ENCODE results near the gene PGLYRP4.

Gene PGLYRP4

GRCh38 chr1:153389973-153390879 is 41.6 kb upstream of the PGLYRP4 start:
- no peak overlapping the region for H3K4me3 ChIP-seq (ENCODE audit: low read length)
- no peaks in the 10 kb centered on the region for H3K36me3 ChIP-seq (ENCODE audit: control insufficient read depth, insufficient read depth, low read length)
- H3K9ac ChIP-seq (ENCODE audit: low read length): no peak overlapping the region
- no peaks in the 10 kb centered on the region for H3K4me1 ChIP-seq (ENCODE audit: control insufficient read depth, insufficient read depth, low read length)
- H3K27ac ChIP-seq (ENCODE audit: low read depth, low read length): no peak overlapping the region
- no peaks in the 10 kb centered on the region for H3K27me3 ChIP-seq (ENCODE audit: control insufficient read depth, insufficient read depth, low read length)

DNA sequence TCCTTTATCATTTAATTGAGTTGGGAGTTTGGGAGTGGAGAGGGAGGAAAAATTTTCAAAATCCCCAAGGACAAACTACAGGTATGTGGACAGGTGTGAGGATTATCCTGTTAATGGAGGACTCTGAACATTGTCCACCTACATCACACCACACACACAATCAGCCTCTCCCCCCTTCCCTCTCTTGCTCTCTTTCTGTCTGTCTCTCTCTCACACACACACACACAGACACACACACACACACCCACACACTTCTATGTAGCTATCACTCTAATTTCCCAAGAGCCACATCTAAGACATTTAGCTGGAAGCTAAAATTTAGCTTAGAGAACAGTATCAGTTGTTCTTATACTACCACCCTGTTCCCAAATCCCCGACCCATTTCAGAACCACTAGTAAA is 40.8 kb upstream of the PGLYRP4 start:
- Histone ChIP-seq H3K36me3 (ENCODE audit: control insufficient read depth, insufficient read depth, low read length) (no peaks in the 10 kb centered on the region), H3K27me3 (ENCODE audit: control insufficient read depth, insufficient read depth, low read length) (no peaks in the 10 kb centered on the region), H3K27ac (ENCODE audit: low read depth, low read length) (no peak overlapping the region), H3K9ac (ENCODE audit: low read length) (no peak overlapping the region), H3K4me3 (ENCODE audit: low read length) (no peak overlapping the region), H3K4me1 (ENCODE audit: control insufficient read depth, insufficient read depth, low read length) (no peaks in the 10 kb centered on the region)

DNA sequence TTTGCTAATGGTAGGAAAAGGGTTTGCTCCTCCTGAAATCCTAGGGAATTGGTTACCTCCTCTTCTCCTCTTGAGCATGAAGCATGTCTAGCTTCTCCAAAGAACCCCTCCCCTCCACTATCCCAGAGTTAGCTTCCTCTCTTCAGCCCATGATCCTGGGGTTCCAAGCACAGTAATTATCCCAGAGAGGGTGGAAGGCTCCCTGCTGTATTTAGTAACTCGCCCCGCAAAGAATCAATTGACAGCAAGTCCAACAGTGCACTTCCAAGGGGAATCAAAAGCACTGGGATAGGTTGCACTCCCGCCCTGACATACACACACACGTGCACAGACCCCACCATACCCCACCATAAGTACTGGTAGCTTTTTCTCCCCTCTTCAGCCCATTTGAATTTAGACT is 39.1 kb upstream of the PGLYRP4 start:
- Histone ChIP-seq H3K27ac (ENCODE audit: low read depth, low read length) (no peak overlapping the region), H3K4me3 (ENCODE audit: low read length) (no peak overlapping the region), H3K9ac (ENCODE audit: low read length) (no peak overlapping the region), H3K4me1 (ENCODE audit: control insufficient read depth, insufficient read depth, low read length) (no peaks in the 10 kb centered on the region), H3K27me3 (ENCODE audit: control insufficient read depth, insufficient read depth, low read length) (peaks cover 2% of the 10 kb centered on the region), H3K36me3 (ENCODE audit: control insufficient read depth, insufficient read depth, low read length) (no peaks in the 10 kb centered on the region)

DNA sequence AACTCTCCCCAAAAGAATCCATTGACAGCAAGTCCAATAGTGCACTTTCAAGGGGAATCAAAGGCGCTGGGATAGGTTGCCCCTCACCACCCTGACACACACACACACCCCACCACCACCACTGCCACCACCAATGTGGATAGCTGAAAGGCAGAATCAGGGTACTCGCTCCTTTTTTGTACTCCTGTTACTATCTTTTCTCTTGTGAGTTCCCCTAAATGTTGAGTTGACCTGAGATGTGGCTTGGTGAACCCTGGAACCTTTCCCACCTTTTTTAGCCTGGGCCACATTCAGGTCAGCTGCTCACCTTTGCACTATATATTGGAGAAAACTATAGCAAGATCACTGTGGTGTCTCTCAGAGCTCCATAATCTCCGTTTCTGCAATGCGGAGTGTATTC is 38.4 kb upstream of the PGLYRP4 start:
- no peak overlapping the region for H3K27ac ChIP-seq (ENCODE audit: low read depth, low read length)
- H3K9ac ChIP-seq (ENCODE audit: low read length): no peak overlapping the region
- H3K36me3 ChIP-seq (ENCODE audit: control insufficient read depth, insufficient read depth, low read length): no peaks in the 10 kb centered on the region
- H3K4me3 ChIP-seq (ENCODE audit: low read length): no peak overlapping the region
- H3K27me3 ChIP-seq (ENCODE audit: control insufficient read depth, insufficient read depth, low read length): peaks cover 2% of the 10 kb centered on the region
- H3K4me1 ChIP-seq (ENCODE audit: control insufficient read depth, insufficient read depth, low read length): no peaks in the 10 kb centered on the region

- H3K27ac ChIP-seq (ENCODE audit: low read depth, low read length): no peak overlapping the region
- no peak overlapping the region for H3K4me3 ChIP-seq (ENCODE audit: low read length)
These were observed 37.9 kb upstream of the PGLYRP4 start for GRCh38 chr1:153386500-153386901.

DNA sequence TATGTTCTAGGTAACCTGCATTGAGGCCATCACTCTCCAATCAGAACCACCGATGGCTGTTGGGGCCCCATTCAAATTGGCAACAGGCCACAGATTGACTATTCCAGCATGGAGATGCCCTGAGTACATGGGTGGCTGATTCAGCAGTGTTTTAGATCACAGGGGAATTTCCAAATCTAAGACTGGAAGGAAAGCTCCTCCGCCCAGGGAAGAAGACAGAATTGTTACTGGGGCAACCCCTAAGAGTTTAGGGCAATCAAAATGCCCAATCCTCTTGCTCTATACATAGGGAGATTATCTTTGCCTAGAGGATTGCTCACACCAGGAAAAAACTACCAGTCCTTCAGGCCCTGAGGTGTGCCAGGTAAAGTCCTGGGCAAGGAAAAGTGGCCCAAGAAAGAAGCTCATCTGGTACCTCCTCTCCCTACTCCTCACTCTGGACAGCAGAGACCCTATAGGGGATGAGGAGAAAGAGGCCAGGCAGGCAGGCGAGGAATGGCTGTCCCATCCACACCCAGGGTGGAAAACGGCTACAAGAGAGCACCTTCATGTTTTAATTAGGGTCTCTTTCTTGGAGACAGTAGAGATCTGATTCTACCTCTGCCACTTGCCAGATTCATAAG is 36.4 kb upstream of the PGLYRP4 start:
- peaks cover 2% of the 10 kb centered on the region for H3K27me3 ChIP-seq (ENCODE audit: control insufficient read depth, insufficient read depth, low read length)
- H3K9ac ChIP-seq (ENCODE audit: low read length): no peak overlapping the region
- H3K36me3 ChIP-seq (ENCODE audit: control insufficient read depth, insufficient read depth, low read length): no peaks in the 10 kb centered on the region
- no peak overlapping the region for H3K4me3 ChIP-seq (ENCODE audit: low read length)
- no peak overlapping the region for H3K27ac ChIP-seq (ENCODE audit: low read depth, low read length)
- H3K4me1 ChIP-seq (ENCODE audit: control insufficient read depth, insufficient read depth, low read length): no peaks in the 10 kb centered on the region

More at GRCh38 chr1:153386500-153386901, 37.9 kb upstream of the PGLYRP4 start:
- H3K27me3 ChIP-seq (ENCODE audit: control insufficient read depth, insufficient read depth, low read length): peaks cover 2% of the 10 kb centered on the region
- H3K36me3 ChIP-seq (ENCODE audit: control insufficient read depth, insufficient read depth, low read length): no peaks in the 10 kb centered on the region
- H3K9ac ChIP-seq (ENCODE audit: low read length): no peak overlapping the region
- no peaks in the 10 kb centered on the region for H3K4me1 ChIP-seq (ENCODE audit: control insufficient read depth, insufficient read depth, low read length)

DNA sequence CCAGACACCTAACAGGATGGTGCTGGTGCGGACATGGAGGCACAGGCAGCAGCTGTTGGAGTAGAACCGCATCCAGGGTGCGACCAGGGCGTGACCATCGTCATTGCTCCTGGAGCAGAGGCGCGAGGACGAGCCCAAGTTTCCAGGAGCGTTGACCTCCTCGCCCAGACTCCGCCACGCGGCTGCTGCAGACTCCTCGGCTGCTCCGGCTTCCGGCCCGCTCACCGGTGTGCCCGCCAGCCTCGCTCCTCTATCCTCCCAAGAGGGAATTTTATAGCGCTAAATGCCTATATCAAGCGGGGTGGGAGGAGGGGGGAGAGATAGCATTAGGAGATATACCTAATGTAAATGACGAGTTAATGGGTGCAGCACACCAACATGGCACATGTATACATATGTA is 32.1 kb upstream of the PGLYRP4 start:
- Histone ChIP-seq H3K27me3 (ENCODE audit: control insufficient read depth, insufficient read depth, low read length) (peaks cover 2% of the 10 kb centered on the region), H3K9ac (ENCODE audit: low read length) (no peak overlapping the region), H3K4me1 (ENCODE audit: control insufficient read depth, insufficient read depth, low read length) (no peaks in the 10 kb centered on the region), H3K4me3 (ENCODE audit: low read length) (no peak overlapping the region), H3K27ac (ENCODE audit: low read depth, low read length) (no peak overlapping the region), H3K36me3 (ENCODE audit: control insufficient read depth, insufficient read depth, low read length) (no peaks in the 10 kb centered on the region)

- no peak overlapping the region for H3K9ac ChIP-seq (ENCODE audit: low read length)
These were observed 30.9 kb upstream of the PGLYRP4 start for GRCh38 chr1:153379591-153379990.

DNA sequence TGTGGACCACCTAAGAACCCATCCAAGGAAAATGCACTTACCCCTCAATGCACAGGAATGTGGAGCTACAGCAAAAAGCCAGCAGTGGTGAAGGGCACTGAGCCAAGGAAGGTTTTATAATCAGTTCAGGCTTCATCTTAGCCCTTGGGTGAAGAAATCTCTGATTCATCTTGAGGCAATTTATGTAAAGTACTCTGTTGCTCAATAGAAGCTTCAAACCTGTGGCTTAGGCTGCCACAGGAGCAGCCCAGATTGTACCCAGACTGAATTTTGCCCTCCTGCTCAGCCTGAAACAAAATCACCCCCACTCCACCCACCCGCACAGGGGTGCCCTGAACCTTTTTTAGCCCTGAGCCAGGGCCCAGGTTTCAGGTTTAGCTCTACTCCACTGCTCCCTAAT is 26.9 kb upstream of the PGLYRP4 start, which contains the start of gene S100A12:
TSS of gene S100A12 (minus strand) at position 111 of the 400 bp plus-strand sequence. CDS start 1,029 bp downstream, outside the sequence.
- Histone ChIP-seq H3K27ac (ENCODE audit: low read depth, low read length) (no peak within 1 kb of the TSS), H3K9ac (ENCODE audit: low read length) (no peak within 1 kb of the TSS), H3K4me3 (ENCODE audit: low read length) (no peak within 1 kb of the TSS), H3K36me3 (ENCODE audit: control insufficient read depth, insufficient read depth, low read length) (no peaks in the 10 kb centered on the region), H3K27me3 (ENCODE audit: control insufficient read depth, insufficient read depth, low read length) (no peaks in the 10 kb centered on the region), H3K4me1 (ENCODE audit: control insufficient read depth, insufficient read depth, low read length) (no peaks in the 10 kb centered on the region)

More at GRCh38 chr1:153379591-153379990, 30.9 kb upstream of the PGLYRP4 start:
- no peak overlapping the region for H3K27ac ChIP-seq (ENCODE audit: low read depth, low read length)
- no peak overlapping the region for H3K4me3 ChIP-seq (ENCODE audit: low read length)
- peaks cover 2% of the 10 kb centered on the region for H3K27me3 ChIP-seq (ENCODE audit: control insufficient read depth, insufficient read depth, low read length)
- H3K4me1 ChIP-seq (ENCODE audit: control insufficient read depth, insufficient read depth, low read length): no peaks in the 10 kb centered on the region
- no peaks in the 10 kb centered on the region for H3K36me3 ChIP-seq (ENCODE audit: control insufficient read depth, insufficient read depth, low read length)

DNA sequence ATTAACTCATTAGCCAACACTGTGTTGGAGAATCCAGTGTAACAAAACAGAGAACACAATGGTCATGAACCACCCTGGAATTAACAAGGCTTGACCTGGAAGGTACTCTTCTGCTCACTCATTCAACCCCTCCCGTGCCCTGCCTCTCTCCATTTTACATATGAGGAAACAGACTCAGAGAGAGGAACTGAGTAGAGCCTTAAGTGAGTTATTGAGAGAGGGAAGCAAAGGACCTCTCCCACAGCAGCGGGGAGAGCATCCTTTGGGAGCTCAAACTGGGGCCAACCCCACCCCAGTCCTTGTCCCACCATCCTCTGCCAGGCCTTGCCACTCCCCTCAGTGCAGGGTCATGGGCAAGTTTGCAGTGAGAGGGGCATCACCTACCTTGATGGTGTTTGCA is 25.4 kb upstream of the PGLYRP4 start:
- H3K9ac ChIP-seq (ENCODE audit: low read length): no peak overlapping the region
- H3K27ac ChIP-seq (ENCODE audit: low read depth, low read length): no peak overlapping the region
- no peaks in the 10 kb centered on the region for H3K27me3 ChIP-seq (ENCODE audit: control insufficient read depth, insufficient read depth, low read length)
- H3K4me1 ChIP-seq (ENCODE audit: control insufficient read depth, insufficient read depth, low read length): no peaks in the 10 kb centered on the region
- H3K36me3 ChIP-seq (ENCODE audit: control insufficient read depth, insufficient read depth, low read length): no peaks in the 10 kb centered on the region
- H3K4me3 ChIP-seq (ENCODE audit: low read length): no peak overlapping the region

GRCh38 chr1:153372571-153372970 is 23.9 kb upstream of the PGLYRP4 start:
- H3K27ac ChIP-seq (ENCODE audit: low read depth, low read length): no peak overlapping the region
- no peak overlapping the region for H3K9ac ChIP-seq (ENCODE audit: low read length)
- no peaks in the 10 kb centered on the region for H3K27me3 ChIP-seq (ENCODE audit: control insufficient read depth, insufficient read depth, low read length)
- no peaks in the 10 kb centered on the region for H3K36me3 ChIP-seq (ENCODE audit: control insufficient read depth, insufficient read depth, low read length)
- H3K4me1 ChIP-seq (ENCODE audit: control insufficient read depth, insufficient read depth, low read length): no peaks in the 10 kb centered on the region
- H3K4me3 ChIP-seq (ENCODE audit: low read length): no peak overlapping the region

GRCh38 chr1:153371231-153371630 is 22.6 kb upstream of the PGLYRP4 start:
- Histone ChIP-seq H3K36me3 (ENCODE audit: control insufficient read depth, insufficient read depth, low read length) (no peaks in the 10 kb centered on the region), H3K27ac (ENCODE audit: low read depth, low read length) (no peak overlapping the region), H3K4me3 (ENCODE audit: low read length) (no peak overlapping the region)

More at GRCh38 chr1:153371231-153371630, 22.6 kb upstream of the PGLYRP4 start:
- Histone ChIP-seq H3K9ac (ENCODE audit: low read length) (no peak overlapping the region), H3K27me3 (ENCODE audit: control insufficient read depth, insufficient read depth, low read length) (no peaks in the 10 kb centered on the region), H3K4me1 (ENCODE audit: control insufficient read depth, insufficient read depth, low read length) (no peaks in the 10 kb centered on the region)
